Brain microvascular endothelial cell (primary cell): Measurements from ENCODE around the gene ZGPAT.

ENCODE experiments used
- DNase-seq: peaks from one replicate; pipeline ENCODE4 v3.0.0-alpha.2; 2020
- H3K27ac ChIP-seq: fragments of 250-450 bp; sonication (Bioruptor Pico); 2 replicates; pipeline ENCODE4 v1.5.1; 2020; ENCODE audit warnings: mild to moderate bottlenecking, moderate library complexity
- H3K27me3 ChIP-seq: fragments of 250-450 bp; sonication (Bioruptor Pico); replicated peaks from 2 replicates; pipeline ENCODE4 v1.5.1; 2020; ENCODE audit warnings: mild to moderate bottlenecking
- H3K36me3 ChIP-seq: fragments of 250-450 bp; sonication (Bioruptor Pico); replicated peaks from 2 replicates; pipeline ENCODE4 v1.5.1; 2020; ENCODE audit warnings: mild to moderate bottlenecking
- H3K4me3 ChIP-seq: 2 replicates; pipeline ENCODE4 v1.5.1; 2011; ENCODE audit warnings: low read depth, mild to moderate bottlenecking, control low read depth, low read length, moderate library complexity
- CTCF ChIP-seq: IDR thresholded peaks from 2 replicates; pipeline ENCODE4 v1.5.1; 2011; ENCODE audit warnings: low read depth, mild to moderate bottlenecking, moderate library complexity, low read length, control low read depth, inconsistent platforms; ENCODE audit errors: missing control alignments
- in situ Hi-C: cut with HindIII; loops from 2 replicates; pipeline ENCODE4 v1.10.0; 2017; ENCODE audit warnings: low sequenced_read_pairs, low pct_ligation_motif_present

ZGPAT gene

GRCh38 chr20:63661959-63662812, 45.7 kb upstream of the ZGPAT start:
- no peak for DNase-seq
- H3K36me3 ChIP-seq, result peaks cover 17% of the 10 kb centered on the region
- TF ChIP-seq CTCF, result no peak
- in situ Hi-C loops, result no loop called here
- H3K27ac ChIP-seq, result no peak overlapping the region
- H3K4me3 ChIP-seq, result no peak overlapping the region
- H3K27me3 ChIP-seq, result no peaks in the 10 kb centered on the region

- in situ Hi-C loops, result no loop called here
- no peak for DNase-seq
- TF ChIP-seq CTCF, result no peak
- H3K36me3 ChIP-seq, result peaks cover 22% of the 10 kb centered on the region
- no peak overlapping the region for H3K27ac ChIP-seq
- no peaks in the 10 kb centered on the region for H3K27me3 ChIP-seq
- no peak overlapping the region for H3K4me3 ChIP-seq
Observed at GRCh38 chr20:63662813-63663189, 45.0 kb upstream of the ZGPAT start.

GRCh38 chr20:63663332-63664066, 44.3 kb upstream of the ZGPAT start:
- DNase-seq, result no peak
- TF ChIP-seq CTCF, result no peak
- in situ Hi-C loops, result no loop called here
- Histone ChIP-seq H3K27me3 (no peaks in the 10 kb centered on the region), H3K4me3 (no peak overlapping the region), H3K27ac (no peak overlapping the region), H3K36me3 (peaks cover 26% of the 10 kb centered on the region)

GRCh38 chr20:63664143-63664851, 43.5 kb upstream of the ZGPAT start:
- H3K27ac ChIP-seq, result no peak overlapping the region
- H3K27me3 ChIP-seq, result no peaks in the 10 kb centered on the region
- H3K36me3 ChIP-seq, result peaks cover 30% of the 10 kb centered on the region
- TF ChIP-seq CTCF, result no peak
- H3K4me3 ChIP-seq, result no peak overlapping the region
- in situ Hi-C loops, result no loop called here
- no peak for DNase-seq

- Histone ChIP-seq H3K36me3 (peaks cover 30% of the 10 kb centered on the region), H3K4me3 (no peak overlapping the region), H3K27ac (no peak overlapping the region), H3K27me3 (no peaks in the 10 kb centered on the region)
- DNase-seq, result no peak
- in situ Hi-C loops, result no loop called here
- TF ChIP-seq CTCF, result no peak
Observed at GRCh38 chr20:63664861-63665594, 42.8 kb upstream of the ZGPAT start.
